ENCODE data around the gene UGT1A4.

UGT1A4 gene

DNA sequence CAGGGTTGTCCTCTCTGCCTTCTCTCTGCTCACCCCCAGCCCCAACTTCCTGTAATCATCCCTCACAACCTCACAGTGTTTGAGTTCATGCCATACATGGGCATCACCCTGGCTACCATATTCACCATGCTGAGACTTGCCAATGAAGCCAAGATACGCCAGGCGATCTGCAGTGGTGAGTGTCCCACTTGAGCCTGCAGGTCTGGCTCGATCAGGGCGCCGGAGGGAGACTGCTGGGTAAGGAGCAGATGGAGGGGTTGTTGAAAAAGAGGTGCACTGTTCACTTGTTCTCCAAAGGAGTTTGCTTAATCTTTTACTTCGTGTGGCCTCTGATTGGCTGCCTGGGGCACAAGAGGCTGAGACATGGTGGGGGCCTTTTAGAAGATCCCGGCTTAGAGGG lies 74.2 kb downstream of the UGT1A4 start:
- DNase-seq = no peak

DNA sequence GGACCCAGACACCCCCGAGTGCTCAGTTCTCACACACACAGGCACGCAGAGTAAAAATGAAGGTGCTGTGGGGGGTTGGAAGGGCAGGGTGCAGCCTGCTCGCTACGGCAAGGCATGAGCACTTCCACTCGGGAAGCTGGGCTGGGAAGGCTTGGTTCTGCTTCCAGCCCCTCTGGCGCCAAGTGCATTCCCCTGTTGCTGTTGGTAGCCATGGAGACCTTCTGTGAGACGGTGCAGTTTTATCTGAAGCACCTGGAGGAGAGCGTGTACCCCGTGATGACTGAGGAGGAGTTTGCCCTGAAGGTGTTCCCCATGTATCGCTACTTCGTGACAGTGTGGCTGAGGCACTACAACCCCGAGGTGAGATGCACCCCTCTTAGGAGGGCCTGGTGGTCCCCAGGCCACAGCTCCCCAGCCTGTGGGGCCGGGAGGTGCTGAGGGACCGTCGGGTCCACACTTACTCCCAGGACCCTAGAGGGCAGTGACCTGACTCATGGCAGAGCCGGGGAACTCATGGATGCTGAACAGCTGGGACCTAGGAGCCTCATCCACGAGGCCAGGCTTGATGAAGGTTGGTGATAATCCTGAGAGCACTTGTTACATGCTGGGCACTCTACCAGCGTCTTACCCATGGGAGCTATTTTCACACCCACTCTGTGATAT lies 75.1 kb downstream of the UGT1A4 start:
- no peak for DNase-seq

DNA sequence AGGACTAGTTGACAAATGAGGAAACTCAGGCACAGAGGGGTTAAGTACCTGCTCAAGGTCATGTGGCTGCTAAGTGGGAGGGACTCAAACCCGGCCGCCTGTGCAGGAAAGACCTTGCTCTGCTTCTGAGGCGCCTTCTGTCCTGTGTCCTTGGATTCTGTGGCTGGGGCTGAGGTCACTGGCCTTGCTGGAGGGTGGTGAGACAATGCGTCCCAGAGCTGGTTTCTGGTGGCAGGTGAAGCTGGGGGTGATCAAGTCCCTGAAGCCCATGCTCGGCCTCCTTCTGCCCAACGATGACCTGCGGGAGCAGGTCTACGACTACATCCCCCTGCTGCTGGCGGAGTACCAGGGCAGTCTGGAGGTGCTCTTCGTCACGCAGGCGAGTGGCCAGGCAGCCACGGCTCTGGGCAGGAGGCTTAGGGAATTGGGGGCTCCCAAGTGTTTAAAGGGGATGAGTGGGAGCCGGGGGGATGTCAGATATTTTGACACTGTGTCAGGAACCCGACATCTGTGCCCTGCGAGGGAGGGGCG lies 75.7 kb downstream of the UGT1A4 start:
- no peak for DNase-seq

DNA sequence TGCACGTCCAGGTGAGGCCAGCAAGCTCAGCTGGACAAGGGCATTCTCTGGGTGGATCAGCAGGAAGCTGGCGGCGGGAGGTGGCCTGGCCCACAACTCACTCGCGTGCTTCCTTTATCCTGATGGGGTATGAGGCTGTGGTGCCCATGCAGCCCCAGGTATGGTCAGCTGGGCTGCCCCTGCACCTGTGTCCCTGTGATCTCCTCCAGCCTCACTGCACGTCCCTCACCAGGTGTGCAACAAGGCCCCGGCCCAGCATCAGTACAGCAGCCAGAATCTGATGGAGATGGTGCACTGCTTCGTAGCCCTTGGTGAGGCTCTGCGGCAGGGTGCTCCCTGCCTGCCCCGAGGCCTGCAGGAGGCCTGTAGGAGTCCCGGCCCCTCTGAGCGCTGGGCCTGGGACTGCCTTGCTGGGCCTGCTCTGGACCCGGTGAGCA lies 77.2 kb downstream of the UGT1A4 start:
- DNase-seq = no peak

DNA sequence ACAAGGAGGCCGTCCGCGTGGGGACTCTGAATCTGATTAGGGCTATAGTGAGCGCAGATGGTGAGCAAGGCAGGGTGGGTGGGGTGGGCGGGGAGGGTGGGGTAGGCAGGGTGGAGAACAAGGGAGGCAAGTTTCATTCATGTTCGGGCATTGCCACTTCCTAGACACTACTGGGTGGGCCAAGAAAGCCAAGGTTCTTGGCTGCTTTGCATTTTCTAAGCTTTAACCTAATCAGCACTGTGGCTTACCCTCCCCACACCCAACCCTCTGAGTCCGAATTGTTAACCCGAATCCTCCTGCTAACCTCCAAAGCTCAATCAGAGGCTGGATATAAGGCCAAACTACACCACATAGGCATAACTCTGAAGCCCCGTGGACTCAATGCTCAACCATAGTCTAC lies 77.7 kb downstream of the UGT1A4 start:
- DNase-seq = no peak

DNA sequence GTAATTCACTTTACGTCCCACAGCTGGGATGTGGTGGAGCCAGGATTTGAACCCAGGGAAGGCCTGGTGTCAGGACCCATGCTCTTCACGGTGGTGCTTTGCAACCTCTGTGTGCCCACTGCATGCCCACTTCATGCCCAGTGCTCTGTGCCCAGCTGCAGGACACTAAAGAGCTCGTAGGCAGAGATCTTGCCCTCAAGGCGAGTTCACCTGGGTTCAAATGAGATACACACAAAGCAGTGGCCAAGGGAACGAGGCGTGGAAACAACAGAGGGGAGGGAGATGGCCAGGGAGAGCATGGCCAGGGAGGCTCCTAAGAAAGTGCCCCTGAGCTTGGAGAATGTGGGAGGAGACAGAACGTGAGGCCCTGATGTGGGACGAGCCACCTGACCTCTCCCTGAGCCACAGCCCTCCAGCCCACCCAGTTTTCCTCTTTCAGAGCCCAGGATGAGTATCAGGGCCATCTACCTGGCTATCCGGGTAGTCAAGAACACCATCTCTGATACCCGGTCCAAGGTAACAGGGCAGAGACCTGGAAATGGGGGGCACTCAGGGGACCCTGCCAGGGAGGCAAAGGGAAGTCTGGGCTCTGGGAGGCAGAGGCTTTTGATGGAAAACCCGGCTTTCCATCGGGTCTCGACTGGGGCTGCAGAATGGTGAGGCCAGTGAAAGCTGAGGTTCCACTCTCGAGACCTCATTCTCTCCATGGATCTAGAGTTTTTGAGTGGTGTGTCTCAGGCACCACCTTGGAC lies 80.0 kb downstream of the UGT1A4 start:
- DNase-seq = no peak

DNA sequence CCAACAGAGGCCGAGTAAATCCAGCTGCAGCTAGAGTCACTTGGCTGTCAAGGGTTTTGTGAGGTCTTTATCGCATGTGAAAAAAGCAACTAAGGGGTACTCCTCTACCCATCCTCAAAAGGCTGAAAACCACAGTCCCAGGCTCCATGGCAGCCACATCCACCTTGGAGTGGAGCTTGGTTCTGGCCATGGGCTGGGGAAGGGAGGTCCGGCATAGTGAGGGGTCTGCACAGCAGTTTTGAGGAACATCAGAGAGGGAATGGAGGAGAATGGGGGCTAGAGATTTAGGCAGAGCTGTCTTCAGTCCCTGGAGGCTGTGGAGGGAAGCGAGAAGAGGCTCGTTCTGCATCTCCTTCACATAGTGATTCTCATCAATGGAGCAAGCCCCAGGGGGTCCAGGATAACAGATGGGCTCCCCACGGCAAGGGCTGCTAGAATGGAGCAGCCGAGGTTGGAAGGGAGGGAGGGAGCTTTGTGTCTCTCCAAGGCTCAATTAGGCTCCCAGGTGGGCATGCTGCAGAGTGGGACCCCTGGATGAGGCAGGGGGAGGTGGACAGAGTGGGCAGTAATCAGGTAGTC lies 80.6 kb downstream of the UGT1A4 start:
- no peak for DNase-seq

DNA sequence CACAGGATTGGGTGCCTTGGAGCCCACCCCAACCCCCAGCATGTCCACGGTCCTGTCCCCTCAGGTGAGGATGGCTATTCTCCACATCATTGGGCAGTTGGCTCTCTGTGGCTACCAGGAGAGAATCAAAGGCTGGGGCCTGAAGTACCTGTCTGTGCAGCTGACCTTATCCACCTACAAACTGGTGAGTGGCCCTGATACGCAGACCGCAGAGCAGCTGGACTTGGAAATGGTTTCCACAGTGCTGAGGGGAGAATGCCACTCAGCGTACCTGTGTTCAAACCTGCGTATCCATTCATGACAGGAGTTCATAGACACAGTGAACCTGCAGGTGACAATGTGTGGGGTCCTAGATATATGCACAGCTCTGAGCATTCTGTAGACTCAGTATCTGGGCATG lies 81.2 kb downstream of the UGT1A4 start:
- no peak for DNase-seq

DNA sequence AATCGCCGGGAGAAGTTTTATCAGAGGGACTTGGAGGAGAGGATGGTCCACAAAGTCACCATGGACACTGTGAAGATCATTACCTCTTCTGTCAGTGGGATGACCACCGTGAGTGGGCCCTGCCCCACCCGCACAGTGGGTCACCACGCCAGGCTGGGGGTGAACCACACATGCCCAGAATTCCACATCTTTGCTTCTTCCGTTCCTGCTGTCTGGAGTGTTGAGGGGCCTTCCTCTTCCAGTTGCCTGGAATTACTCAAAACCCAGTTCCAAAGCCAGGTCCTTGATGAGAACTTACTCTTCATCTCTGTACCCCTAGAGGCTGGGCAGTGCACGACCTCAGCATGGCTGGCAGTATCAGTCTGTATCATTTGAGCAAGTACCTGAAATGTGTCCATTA lies 81.7 kb downstream of the UGT1A4 start:
- DNase-seq = no peak

DNA sequence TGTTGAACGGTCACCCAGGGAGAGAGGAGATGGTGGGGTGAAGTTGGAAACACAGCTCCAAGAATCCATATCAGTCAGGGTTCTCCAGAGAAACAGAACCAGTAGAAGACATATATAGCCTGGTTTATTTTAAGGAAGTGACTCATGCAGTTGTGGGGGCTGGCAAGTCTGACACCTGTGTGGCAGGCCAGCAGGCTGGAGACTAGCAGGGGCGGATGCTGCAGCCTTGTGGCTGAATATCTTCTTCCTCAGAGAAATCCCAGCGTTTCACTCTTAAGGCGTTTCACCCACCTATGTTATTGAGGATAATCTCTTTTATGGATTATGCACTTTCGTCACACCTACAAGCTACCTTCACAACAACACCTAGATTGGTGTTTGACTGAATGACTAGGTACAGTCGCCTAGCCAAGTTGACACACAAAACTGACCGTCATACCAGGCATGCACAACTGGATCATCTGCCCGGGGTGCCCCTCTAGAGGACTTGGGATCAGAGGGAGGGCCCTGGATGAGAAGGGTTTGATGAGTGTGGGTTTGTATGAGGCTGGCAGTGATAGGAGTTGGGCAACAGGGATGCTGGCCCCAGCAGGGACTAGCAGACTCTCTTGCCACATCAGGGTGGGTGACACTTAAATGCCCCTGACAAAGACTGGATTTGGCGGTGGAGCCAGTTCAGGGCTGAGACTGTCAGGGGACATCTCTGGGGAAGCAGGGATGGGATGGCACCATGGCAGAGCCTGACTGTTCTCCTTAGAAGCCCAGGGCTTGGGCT lies 83.0 kb downstream of the UGT1A4 start:
- no peak for DNase-seq

DNA sequence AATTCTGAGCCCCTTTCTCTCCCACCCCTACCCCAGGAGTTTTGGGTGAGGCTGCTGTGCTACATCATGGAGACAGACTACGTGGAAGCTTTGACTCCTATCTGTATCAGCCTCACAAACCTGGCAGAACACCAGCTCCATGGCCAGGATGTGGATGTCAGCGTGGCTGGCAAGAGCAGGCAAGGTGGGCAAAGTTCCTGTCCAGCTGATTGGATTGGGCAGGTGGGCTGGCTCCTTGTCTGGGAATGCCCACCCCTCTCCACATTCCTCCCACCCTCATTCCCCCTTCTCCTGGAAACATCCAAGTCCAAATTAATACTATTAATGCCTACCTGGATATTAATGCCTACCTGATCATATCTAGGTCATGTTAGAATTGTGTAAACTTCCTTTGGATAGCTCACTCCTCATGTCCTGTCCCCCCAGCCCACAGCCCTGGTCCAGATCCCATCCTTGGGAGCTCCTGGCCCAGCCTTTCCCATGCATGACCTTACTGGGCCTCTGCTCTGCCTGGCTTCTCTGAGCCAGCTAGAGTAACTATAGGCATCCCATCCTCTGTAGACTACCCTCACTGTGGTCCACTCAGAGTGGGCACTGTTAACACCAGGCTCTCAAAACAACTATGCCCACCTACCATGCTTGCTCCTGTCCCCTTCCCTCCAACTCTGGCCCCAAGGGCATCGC lies 83.7 kb downstream of the UGT1A4 start:
- DNase-seq = no peak

DNA sequence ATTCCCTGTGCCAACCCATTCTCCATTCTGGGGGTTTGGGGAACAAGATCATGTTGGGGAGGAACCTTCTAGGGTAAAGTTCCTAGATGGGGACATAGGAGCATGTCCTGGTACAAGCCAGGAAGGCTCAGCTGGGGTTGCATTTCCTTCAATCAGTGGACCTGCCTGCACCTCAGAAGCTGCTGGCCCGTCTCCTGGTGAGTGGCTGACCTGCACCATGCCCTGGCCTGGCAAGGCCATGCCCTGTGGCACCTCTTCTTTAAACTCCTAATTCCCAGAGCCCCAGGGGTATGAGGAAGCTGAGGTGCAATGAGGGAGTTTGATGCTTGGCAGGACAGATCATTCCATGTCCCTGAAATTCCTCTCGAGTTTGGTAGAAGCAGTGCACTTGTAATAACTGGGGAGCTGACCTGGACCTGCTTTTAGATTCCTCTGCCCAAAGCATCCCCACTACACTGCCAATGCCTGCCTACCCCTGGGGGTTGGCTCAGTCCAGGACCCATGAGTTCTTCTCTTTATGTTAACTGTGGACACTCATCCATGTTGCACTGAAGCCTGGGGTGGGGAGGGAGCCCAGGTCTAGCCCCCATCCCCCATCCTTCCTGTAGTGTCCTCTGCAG lies 84.9 kb downstream of the UGT1A4 start:
- DNase-seq = no peak

DNA sequence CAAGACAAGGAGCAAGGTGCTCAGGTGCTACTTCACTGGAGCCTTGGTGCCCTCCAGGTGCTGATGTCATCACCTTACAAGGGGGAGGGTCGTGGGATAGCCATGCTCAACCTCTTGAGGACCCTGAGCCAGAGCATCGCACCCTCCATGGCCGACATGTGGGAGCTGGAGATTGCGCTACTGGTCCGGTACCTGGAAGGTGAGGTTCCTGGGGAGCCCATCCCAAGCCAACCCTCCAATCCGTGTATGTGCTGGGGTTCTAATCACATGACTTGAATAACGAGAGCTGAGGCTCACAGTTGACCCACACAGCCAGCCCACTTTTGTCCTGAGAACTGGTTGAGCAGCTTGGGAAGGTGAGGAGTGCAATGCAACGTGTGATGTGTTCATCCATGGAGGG lies 85.5 kb downstream of the UGT1A4 start:
- no peak for DNase-seq

DNA sequence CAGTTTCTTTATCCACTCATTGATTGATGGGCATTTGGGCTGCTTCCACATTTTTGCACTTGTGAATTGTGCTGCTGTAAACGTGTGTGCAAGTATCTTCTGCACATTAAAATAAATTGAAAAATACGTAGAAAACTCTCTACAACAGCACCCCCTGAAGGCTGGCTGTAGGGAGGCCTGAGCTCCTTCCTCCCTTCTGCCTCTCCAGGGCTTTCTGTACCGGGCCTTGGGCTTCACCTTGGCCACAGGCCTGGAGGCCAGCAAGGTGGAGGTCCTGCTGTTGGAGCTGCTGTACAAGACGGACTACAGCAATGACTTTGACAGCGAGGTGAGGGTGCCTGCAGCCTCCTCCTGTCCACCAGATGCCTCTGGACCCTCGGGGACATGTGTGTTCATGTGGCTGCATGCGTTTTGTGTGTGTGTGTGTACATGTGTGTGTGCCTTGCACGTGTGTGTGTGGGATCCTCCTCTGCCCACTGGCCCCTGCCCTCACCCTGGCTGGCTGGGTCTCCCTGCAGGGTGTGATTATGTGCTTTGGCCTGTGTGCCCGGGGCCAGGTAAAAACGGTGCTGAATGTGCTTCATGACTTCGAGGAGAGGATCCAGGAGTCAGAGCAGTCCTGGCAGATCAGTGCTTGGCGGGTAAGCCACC lies 88.8 kb downstream of the UGT1A4 start:
- DNase-seq = no peak

DNA sequence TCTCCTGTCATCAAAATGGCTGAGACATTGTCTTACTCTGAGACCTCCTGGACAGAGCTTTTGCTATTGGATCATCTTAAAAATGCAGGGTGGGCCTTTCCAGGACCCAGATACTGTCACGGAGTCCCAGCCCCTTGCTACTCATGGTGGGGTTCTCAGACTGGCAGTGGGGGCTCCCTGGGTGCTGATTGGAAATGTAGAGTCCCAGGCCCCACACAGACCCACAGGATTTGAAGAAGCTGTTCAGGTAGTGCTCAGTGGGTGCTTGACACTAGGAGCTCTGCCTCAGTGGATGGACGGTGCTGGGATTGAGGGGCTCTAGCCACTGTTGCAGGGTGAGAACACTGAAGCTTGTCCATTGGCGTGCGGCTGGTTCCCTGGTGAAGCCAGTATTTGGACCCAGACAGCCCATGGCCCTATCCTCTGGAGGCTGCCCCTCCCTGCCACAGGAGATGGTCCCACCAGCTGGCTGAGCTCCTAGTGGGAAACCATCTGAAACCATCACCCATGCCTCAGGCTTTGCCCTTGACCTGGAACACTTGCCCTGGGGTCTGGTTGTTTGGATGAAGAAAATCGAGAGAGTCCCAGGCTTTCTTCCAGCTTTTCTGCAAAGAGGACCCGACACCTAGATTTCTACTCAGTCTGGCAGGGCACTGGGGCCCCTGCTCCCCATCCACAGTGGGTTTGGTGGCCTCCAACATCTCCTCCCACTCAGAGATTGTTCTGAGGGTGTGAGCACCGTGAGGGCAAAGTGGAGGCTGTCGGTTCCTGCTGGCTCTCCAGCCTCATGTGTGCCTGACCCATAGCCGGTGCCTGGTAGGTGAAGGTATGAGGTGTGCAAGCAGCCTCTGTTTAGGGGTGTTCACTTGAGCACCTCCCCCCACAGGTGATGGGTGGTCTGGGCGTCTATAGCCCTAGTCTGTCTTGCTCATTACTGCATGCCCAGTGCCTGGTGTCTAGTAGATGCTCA lies 89.7 kb downstream of the UGT1A4 start:
- DNase-seq = no peak

DNA sequence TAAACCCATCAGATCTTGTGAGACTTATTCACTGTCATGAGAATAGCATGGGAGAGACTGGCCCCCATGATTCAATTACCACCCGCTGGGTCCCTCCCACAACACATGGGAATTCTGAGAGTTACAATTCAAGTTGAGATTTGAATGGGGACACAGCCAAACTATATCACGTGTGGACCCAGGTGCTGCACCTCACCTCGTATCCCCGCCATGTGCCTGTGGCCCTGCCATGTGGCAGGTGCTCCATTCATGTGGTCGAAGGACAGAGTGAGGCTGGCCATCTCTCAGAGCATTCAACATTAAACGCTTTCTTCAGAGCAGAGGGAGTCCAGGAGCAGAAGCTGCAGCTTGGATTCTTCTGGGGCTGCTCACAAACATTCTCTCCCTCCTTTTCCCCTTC lies 91.8 kb downstream of the UGT1A4 start:
- DNase-seq = no peak

DNA sequence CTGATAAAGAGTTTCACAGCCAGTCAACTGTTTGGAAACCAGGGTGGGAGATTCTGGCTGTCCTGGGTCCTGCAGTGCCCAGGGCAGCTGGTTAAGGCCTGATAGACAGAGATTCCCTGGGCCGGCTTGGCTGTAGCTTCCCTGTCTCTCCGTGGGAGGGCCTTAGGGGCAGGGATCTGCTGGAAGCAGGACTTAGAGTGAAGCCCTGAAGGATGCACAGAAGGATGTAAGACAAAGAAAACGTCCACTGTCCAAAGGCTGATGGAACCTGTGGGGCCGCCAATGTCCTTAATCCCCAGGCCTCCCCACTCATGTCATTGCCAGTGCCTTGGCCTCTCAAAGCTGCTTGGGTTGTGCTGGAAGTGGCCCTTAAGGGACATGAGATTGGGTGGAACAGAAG lies 92.6 kb downstream of the UGT1A4 start:
- DNase-seq = no peak

DNA sequence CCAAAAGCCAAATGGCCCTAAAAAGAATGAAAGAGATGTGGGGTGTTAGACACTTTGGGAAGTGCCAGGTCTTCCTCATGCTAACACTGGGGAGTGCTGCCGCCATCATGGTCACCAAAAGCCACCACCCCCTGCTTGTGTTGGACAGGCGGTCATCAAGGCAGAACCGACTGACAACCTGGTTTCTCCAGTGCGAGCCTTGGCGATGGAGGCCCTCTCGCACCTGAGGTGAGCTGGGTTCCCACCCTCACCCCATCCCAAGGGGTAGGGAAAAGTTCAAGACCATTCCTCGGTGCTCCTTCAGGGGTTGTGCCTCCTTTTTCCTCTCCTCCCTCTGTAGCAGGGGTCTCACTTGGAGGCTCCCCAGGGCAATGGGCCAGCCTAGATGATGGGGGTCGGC lies 93.2 kb downstream of the UGT1A4 start:
- no peak for DNase-seq

DNA sequence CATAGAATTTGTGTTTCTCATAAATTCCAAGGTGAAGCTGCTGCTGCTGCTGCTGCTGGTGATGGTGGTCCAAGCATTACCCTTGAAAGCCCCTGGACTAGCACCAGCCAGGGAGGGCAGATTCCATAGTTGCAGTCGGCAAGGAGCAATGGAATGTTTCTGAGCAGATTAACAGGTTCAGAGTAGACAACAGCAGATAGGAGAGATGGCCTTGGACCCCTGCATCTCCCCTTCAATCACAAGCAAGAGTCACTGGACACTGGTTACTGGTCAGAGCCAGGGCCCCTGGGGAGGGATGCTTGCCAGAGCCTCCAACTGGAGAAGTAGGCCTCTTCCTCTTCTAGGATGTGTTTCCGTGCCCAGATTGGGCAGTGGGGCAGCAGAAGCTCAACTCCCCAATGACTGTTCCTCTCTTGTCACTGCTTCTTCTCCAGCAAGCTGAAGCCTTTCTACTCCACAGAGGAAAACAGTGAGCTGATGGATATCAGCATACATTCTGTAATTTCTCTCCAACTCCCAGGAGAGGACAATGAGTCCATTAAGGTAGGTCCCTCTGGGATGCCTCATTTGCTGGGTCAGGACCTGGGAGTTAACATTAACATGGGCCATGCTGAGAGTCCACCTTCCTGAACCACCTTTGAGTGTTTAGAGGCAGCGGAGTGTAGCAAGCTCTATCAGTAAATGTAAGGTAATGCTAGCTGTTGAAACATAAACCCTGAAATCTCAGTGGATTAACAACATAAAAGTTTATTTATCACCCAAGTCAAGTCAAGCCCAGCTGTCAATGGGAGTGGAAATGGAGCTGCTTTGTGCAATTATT lies 94.9 kb downstream of the UGT1A4 start:
- no peak for DNase-seq
